Upper lobe of right lung (tissue), 1 donor: Measurements from ENCODE around the gene SMTNL2. TPM values are rescaled to one million over a fixed set of nuclear protein-coding genes. Genes with fewer than 3 reads are reported as not detected.

Experiments used
- ATAC-seq: fragments of 200-7000 bp; cut with Tn5 transposase; one replicate; pipeline ENCODE4 v1.9.1; 2020; ENCODE audit warnings: mild to moderate bottlenecking, moderate library complexity
- DNase-seq: peaks from one replicate; pipeline ENCODE4 v3.0.0-alpha.2; 2020
- H3K27ac ChIP-seq: fragments of 200-600 bp; one replicate; pipeline ENCODE4 v1.8.0; 2022
- H3K27me3 ChIP-seq: fragments of 200-600 bp; one replicate; pipeline ENCODE4 v1.8.0; 2022; ENCODE audit warnings: mild to moderate bottlenecking
- H3K36me3 ChIP-seq: fragments of 200-600 bp; one replicate; pipeline ENCODE4 v1.8.0; 2022
- H3K4me1 ChIP-seq: fragments of 200-600 bp; one replicate; pipeline ENCODE4 v1.8.0; 2022
- H3K4me3 ChIP-seq: fragments of 200-600 bp; one replicate; pipeline ENCODE4 v1.8.0; 2022; ENCODE audit warnings: mild to moderate bottlenecking
- H3K9me3 ChIP-seq: fragments of 200-600 bp; one replicate; pipeline ENCODE4 v1.8.0; 2022
- intact Hi-C: fragments of 100-400 bp; cut with DNase I; formaldehyde crosslinking; loops from one replicate; pipeline ENCODE4 v1.11.0; 2022
- total RNA-seq: library from RNA; stranded (reverse); fragmentation: NEBNext Ultra II Directional; extraction: Animal tissue kit (Norgen Biotek cat#: 25700); gene quantifications from one replicate; pipeline ENCODE4 v1.2.1, GENCODE V29; 2021
- TF ChIP-seq, protein P1 (sequence below): fragments of 200-600 bp; IDR thresholded peaks from one replicate; pipeline ENCODE4 v1.8.0; 2022; ENCODE audit warnings: antibody characterized with exemption
- donor health status: DM: no; HTN: yes; CAD: no; lungs with severe emphysema.

Gene SMTNL2
- total RNA-seq, 1 donor from 2014 or later, result 2.7 TPM

DNA sequence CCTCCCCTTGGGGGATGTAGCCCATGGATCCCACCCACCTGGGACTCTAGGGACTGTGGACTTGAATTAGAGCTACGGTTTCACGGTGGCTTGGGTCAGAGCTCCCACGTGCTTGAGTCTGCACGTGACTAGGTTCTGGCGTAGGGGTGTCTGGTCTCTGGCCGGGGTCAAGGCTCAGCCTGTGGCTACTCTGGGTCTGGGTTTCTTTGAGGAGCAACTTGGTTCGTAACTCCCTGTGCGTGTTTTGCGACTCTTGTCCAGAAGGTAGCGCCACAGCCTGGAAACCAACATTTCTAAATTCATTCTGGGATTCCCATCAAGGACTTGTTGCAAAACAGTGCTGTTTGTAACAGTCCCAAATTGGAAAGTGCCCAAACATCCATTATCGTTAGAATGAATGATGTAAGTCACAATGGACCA lies 23.5 kb upstream of the SMTNL2 start:
- no peak overlapping the region for H3K4me3 ChIP-seq
- ATAC-seq (peak; percentile 9), DNase-seq (peak; percentile 61)
- intact Hi-C loops, result no loop called here
- H3K4me1 ChIP-seq, result peaks cover 9% of the 10 kb centered on the region
- H3K27ac ChIP-seq, result no peak overlapping the region
- H3K27me3 ChIP-seq, result no peaks in the 10 kb centered on the region
- no peaks in the 10 kb centered on the region for H3K9me3 ChIP-seq
- TF ChIP-seq, protein P1, sequence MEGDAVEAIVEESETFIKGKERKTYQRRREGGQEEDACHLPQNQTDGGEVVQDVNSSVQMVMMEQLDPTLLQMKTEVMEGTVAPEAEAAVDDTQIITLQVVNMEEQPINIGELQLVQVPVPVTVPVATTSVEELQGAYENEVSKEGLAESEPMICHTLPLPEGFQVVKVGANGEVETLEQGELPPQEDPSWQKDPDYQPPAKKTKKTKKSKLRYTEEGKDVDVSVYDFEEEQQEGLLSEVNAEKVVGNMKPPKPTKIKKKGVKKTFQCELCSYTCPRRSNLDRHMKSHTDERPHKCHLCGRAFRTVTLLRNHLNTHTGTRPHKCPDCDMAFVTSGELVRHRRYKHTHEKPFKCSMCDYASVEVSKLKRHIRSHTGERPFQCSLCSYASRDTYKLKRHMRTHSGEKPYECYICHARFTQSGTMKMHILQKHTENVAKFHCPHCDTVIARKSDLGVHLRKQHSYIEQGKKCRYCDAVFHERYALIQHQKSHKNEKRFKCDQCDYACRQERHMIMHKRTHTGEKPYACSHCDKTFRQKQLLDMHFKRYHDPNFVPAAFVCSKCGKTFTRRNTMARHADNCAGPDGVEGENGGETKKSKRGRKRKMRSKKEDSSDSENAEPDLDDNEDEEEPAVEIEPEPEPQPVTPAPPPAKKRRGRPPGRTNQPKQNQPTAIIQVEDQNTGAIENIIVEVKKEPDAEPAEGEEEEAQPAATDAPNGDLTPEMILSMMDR, result peak; percentile 22
- H3K36me3 ChIP-seq, result no peaks in the 10 kb centered on the region

DNA sequence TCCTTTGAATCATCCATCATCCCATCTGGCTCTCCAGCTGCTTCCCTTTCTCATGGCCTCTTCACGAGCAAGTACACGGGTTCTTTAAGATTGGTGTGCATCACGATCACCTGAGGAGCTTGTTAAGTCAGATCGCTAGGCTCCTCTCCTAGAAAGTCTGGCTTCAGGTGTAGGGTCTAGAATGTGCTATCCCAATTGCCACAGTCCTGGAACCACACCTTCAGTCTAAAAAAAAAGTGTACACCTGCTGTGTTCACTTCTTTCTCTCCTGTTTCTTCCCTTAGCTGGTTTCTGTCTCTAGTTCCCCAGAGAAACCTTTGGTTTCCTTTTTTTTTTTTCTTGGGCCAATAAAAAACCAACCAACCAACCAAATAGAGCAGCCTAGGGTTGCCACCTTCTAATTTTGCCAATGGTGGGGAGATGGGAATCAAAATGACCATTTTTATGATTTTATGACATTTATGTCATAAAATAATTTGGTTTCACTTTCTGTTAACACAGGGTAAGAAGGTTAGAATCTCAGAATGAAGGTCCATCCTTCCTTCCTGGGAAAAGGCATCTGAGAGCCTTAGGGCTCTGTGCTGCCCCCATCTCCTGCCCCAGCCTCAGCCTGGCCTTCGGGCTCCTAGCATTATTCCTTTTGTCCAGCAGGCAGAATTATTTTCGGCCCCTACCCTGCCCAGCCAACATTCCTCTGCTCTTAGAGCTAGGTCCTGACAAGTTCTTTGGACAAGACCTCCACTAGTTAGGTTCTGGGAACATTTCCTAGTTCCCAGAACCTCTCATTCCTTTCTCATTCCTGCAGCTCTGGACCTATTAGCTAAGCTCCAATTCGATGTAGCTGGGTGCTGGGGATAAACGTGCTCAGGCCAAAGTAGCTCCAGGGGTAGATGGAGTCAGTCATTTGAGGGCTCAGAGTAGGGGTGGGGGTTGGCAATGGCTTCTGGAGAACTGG lies 22.0 kb upstream of the SMTNL2 start:
- H3K4me3 ChIP-seq, result no peak overlapping the region
- peak overlapping the region; percentile 34 for H3K27ac ChIP-seq
- no peaks in the 10 kb centered on the region for H3K9me3 ChIP-seq
- no peaks in the 10 kb centered on the region for H3K36me3 ChIP-seq
- H3K27me3 ChIP-seq, result no peaks in the 10 kb centered on the region
- peak; percentile 21 for DNase-seq
- peaks cover 8% of the 10 kb centered on the region for H3K4me1 ChIP-seq
- intact Hi-C loops, result no loop called here
- ATAC-seq, result no peak
- TF ChIP-seq, protein P1, result no peak

DNA sequence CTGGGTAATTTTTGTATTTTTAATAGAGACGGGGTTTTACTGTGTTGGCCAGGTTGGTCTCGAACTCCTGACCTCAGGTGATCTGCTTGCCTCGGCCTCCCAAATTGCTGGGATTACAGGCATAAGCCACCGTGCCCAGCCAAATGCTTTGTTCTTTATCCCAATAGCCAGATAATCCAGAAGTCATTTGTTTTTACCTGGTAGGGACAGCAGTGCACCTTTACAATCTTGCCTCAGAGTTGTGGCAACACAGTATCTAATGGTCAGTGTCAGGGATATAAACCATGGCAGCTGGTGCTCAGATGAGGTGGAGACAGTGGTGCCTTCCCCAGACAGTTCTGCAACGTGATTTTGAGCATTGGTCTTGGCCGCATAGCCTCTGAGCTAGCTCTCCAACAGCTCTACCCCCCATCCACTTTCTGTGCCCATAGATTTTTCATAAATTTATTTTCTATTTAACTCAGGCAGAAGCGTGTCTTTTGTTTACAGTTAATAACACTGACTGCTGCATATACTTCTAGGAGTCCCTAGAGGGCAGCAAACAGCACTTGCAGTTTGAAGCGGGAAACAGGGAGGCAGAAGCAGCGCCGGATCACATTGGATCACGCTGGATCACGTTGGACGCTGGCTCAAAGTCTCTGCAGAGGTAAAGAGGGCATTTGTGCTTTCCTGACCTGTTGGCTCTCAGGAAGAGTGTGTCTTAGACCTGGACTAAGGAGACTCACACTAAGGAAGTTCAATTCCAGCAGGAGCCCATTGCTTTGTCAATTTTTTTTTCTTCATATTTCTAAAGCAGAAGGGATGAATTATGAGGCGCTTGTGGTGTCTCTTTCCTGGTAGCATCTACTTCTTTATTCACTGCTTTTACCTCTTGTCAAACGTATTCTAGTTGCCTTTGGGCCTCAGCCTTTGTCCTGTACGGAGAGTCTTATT lies 18.9 kb upstream of the SMTNL2 start:
- TF ChIP-seq, protein P1, result peak; percentile 86
- Histone ChIP-seq H3K4me1 (peaks cover 8% of the 10 kb centered on the region), H3K36me3 (no peaks in the 10 kb centered on the region), H3K4me3 (no peak overlapping the region), H3K27me3 (no peaks in the 10 kb centered on the region), H3K9me3 (no peaks in the 10 kb centered on the region), H3K27ac (no peak overlapping the region)
- peak; percentile 71 for DNase-seq
- intact Hi-C loops, result loop anchor here (5.0 kb wide), 1 partner anchor 62 kb away; no protein-coding TSS in a partner anchor
- ATAC-seq, result peak; percentile 95

DNA sequence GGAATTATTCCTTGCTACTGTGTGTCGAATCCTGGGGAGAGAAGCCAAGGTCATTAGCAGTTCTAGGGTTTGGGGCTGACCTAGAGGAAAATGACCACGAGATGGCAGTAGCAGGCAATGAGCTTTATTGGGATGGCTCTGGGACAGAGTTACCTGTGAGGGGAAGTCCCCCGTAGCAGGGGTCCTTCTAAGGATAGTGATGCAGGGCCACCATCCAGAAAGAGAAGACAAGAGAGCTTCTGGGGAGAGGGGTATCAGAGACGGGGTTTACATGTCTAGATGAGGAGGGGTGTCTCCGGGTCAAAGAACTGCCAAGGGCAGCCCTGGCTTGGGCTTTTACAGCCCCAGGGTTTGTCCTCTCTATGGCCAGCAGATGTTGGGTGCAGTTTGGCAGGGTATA lies 17.5 kb upstream of the SMTNL2 start:
- Histone ChIP-seq H3K4me3 (no peak overlapping the region), H3K27ac (no peak overlapping the region), H3K36me3 (no peaks in the 10 kb centered on the region), H3K9me3 (no peaks in the 10 kb centered on the region), H3K27me3 (no peaks in the 10 kb centered on the region), H3K4me1 (peaks cover 8% of the 10 kb centered on the region)
- intact Hi-C loops, result loop anchor here (5.0 kb wide), 1 partner anchor 61 kb away; no protein-coding TSS in a partner anchor
- DNase-seq (peak; percentile 57), ATAC-seq (peak; percentile 91)
- TF ChIP-seq, protein P1, result peak; percentile 76

DNA sequence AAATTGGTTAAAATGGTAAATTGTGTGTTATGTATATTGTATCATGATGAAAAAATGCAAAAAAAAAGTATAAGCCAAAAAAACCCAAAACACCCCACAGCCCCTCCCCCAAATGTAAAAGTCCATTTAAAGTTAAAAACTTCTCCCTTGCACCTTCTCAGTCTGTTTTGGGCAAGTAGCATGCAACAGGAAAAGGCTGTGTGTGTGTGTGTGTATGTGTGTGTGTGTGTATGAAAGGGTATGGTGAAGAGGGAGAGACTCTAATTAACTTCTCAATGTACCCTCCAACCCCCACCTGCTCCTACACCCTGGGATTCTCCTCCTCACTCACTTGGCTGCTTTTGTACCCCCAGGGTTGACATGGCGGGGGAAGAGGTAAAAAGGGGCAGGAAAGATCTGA lies 14.7 kb upstream of the SMTNL2 start:
- DNase-seq (no peak), ATAC-seq (no peak)
- Histone ChIP-seq H3K9me3 (no peaks in the 10 kb centered on the region), H3K36me3 (no peaks in the 10 kb centered on the region), H3K27me3 (no peaks in the 10 kb centered on the region), H3K4me1 (peaks cover 8% of the 10 kb centered on the region), H3K4me3 (no peak overlapping the region), H3K27ac (no peak overlapping the region)
- intact Hi-C loops, result loop anchor here (5.0 kb wide), 1 partner anchor 58 kb away; no protein-coding TSS in a partner anchor
- TF ChIP-seq, protein P1, result no peak
